GM12874 (cell line): ENCODE measurements around the gene PCYT2.

Experiments
- TF ChIP-seq, protein P1 (sequence below): IDR thresholded peaks from 2 replicates; pipeline ENCODE4 v1.5.1; 2011; ENCODE audit warnings: low read depth, mild to moderate bottlenecking, control low read depth, low read length, moderate library complexity; ENCODE audit not compliant: insufficient read depth

Gene PCYT2

DNA sequence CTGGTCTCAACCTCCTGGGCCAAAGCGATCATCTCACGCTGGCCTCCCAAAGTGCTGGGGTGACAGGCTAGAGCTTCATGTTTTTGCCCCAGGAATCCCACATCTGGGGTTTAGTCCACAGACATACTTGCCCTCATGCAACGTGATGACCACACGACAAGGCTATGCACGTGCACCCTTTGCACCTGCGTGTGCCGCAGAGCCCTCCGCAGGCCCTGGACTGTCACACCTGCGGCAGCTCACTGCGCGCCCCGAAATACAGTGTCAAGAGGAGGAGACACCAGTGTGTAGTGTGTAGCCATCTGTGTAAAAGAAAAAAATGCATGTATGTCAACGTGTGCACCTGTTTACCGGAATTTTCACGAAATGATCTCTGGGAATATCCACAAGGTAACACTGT is 39.3 kb upstream of the PCYT2 start:
- TF ChIP-seq, protein P1, sequence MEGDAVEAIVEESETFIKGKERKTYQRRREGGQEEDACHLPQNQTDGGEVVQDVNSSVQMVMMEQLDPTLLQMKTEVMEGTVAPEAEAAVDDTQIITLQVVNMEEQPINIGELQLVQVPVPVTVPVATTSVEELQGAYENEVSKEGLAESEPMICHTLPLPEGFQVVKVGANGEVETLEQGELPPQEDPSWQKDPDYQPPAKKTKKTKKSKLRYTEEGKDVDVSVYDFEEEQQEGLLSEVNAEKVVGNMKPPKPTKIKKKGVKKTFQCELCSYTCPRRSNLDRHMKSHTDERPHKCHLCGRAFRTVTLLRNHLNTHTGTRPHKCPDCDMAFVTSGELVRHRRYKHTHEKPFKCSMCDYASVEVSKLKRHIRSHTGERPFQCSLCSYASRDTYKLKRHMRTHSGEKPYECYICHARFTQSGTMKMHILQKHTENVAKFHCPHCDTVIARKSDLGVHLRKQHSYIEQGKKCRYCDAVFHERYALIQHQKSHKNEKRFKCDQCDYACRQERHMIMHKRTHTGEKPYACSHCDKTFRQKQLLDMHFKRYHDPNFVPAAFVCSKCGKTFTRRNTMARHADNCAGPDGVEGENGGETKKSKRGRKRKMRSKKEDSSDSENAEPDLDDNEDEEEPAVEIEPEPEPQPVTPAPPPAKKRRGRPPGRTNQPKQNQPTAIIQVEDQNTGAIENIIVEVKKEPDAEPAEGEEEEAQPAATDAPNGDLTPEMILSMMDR = no peak

DNA sequence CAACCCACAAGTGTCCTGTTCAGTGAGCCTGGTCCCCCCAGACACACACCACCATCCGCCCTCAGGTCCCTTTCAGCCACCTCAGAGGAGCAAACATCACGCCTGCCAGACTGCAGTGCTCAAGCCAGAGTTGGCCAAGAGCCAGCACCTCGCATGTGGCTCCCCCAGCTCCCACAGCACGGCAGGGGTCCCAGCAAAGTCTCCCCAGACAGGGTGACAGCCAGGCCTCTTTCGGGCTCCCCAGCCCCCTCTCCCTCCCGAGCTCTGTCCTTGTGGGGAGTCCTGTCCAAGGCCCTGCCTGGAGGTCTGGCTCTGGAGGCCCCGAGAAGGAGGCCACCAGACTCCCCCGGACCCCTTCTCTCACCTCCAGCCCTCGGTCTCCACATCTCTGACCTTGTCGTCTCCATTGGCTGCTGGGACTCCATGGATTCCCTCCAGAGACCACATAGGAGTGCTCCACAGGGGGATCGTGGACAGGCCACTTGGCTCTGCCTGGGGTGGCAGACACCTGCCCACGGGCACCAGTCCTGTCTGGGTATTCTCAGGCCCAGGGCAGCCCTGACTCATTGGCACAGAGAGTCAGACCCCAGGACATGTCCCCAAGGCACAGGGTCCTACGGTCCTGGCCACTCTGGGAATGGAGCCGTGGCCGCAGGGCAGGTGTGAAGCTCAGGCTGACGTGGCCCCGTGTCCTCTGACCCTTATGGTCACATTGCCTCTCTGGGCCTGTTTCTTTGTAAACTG is 37.6 kb upstream of the PCYT2 start:
- TF ChIP-seq, protein P1 = no peak

DNA sequence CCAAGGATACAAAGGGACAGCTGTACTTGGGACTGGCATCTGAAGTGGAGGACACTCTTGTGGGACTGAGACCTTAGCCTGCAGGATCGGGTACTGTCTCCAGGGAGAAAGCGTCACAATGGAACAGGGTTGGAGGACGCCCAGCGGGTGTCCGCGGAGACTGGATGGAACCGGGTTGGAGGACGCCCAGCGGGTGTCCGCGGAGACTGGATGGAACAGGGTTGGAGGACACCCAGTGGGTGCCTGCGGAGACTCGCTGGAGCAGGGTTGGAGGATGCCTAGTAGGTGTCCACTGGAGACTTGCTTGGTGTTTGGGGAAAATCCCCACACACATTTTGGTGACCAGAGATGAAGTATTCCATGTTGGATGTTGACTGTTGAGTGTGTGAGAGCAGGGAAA is 36.0 kb upstream of the PCYT2 start, which contains the start of gene MYADML2:
MYADML2 (minus strand) TSS at position 45 of the 400 bp plus-strand sequence. CDS start 5,492 bp downstream, outside the sequence.
- TF ChIP-seq, protein P1 = no peak

DNA sequence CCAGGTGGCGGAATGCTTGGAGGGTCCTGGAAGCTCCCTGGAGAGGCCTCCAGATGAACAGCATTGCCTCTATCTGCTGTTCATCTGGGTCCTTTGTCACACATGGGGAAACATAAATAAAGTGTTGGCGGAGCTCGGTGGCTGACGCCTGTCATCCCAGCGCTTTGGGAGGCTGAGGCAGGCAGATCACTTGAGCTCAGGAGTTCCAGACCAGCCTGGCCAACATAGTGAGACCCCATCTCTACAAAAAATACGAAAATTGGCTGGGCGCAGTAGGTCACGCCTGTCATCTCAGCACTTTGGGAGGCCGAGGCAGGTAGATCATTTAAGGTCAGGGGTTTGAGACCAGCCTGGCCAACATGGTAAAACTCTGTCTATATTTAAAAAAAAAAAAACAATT is 33.7 kb upstream of the PCYT2 start:
- TF ChIP-seq, protein P1 = no peak

DNA sequence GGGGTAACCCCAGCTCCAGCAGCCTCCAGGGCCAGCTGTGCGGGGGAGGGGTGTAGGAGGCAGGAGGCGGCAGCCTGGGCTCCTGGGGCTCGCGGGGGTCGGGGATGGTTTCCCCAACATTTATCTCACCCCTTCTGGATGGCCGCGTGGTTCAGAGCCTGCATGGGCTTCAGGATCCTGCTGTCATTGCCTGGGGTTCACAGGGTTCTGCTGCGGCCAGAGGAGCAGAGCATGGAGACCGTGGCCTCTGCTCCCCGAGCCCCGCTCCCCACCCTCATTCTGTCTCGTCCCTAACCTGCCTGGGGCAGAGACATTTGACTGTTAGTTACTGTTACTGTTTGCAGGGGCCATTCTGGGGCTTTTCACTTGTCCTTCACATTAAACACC is 31.0 kb upstream of the PCYT2 start:
- TF ChIP-seq, protein P1 = no peak

DNA sequence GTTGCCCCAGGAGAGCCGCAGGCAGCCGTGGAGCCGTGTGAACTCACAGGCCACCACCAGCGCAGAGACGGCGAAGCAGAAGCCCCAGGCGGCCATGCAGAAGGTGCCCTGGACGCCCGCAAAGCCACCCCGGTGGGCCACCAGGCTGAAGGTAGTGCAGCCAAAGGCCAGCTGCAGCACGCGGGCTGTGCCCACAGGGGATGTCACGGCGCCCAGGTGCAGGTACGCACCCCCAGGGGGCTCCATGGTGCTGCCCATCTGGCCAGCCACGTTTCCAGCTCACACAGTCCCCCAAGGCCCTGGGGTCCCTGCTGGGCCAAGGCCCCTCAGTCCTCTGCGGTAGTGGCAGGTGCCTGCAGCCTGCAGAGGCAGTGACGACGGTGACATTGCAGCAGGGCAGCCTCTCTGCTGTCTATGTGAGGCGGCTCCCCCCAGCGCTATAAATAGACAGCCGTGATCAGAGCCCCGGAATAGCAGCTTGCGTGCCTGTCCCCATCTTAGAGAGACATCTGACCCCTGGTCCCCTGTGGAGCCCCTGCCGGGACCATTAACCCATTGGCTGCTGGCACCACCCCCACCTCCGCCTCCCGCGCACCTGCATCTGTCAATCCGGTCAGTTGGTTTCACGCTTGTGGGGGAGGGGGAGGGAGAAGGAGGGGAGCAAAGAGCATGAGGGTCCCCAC is 30.4 kb upstream of the PCYT2 start:
- TF ChIP-seq, protein P1 = no peak

DNA sequence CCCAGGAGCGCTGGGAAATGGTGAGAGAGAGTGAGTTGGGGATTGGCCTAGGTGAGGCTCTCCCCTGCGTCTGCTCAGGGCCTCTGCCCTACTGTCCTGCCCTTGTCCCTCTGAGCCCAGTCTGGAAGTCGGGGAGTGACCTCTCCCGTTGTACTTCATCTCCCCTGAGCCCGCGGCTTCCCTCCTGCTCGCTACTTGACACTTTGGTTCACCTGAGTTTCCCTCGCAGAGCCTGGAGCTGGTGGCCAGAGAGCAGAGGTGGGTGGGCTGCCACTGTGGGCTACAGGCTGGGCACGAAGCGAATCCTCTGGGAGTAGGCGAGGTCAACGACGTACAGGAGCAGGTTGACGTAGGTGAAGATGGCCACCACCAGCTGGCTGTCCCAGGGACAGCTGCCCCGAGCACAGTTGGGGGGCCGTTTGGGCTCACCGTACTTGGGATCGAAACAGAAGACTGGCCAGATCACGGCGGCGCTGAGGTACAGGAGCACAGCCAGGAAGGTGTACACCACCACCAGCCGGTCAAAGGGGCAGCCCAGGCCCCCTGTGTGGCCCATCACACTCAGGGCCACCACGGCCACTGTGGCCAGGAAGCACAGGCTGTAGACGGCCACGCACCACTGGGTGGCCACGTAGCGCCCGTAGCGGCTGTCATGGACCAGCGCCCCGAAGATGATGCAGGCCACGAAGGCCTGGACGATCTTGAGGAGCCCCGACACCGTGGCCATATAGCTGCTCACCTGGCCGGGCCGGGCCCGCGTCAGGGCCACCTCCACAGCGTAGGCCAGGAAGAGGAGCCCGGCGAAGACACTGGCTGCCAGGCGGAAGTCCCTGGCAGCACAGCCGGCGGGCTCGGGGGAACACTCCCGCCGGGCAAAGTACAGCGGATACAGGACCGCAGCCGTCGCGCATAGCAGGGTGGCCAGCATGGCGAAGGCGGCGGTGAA is 29.6 kb upstream of the PCYT2 start:
- TF ChIP-seq, protein P1 = no peak
